Posterior vena cava (tissue), 2 donors: ENCODE data around the gene RRP1B. TPM values are rescaled to one million over a fixed set of nuclear protein-coding genes. Genes with fewer than 3 reads are reported as not detected.
"Not testable (repeated sequence)": the region's sequence is repeated elsewhere in the genome, so short reads cannot be mapped to it uniquely, and the experiment has no call there.

Source experiments
- DNase-seq: peaks from one replicate; pipeline ENCODE4 v3.0.0-alpha.2; 2020; ENCODE audit warnings: low spot score
- intact Hi-C, 2 donors: fragments of 100-400 bp; cut with DNase I; formaldehyde crosslinking; loops; one replicate each; pipeline versions ENCODE4 v1.14.1 to v1.14.2; 2022 to 2023
- long read RNA-seq, 2 donors: library from polyadenylated mRNA; unstranded; transcript quantifications; one replicate each; pipeline ENCODE4 v2.0.0, GENCODE V29; 2020 to 2021
- total RNA-seq, 2 donors: library from RNA; stranded (reverse); fragmentation: NEBNext Ultra II Directional; extraction: Animal tissue kit (Norgen Biotek cat#: 25700); gene quantifications; one replicate each; pipeline ENCODE4 v1.2.1, GENCODE V29; 2021
- donor health status: DM: yes; HTN: yes; CAD: no.
- donor health status: DM: yes; HTN: yes; CAD: no.

Gene RRP1B
- total RNA-seq, result 10 to 100 TPM; 14.6 to 15.2 TPM
- long read RNA-seq, donor 1, partial matches to known transcripts, result 5 of 7 reads
- long read RNA-seq, donor 1, other reads (novel, unspliced or antisense), result 2 of 7 reads
- long read RNA-seq, donor 2, partial matches to known transcripts, result 0 of 7 reads
- long read RNA-seq, donor 2, other reads (novel, unspliced or antisense), result 7 of 7 reads

GRCh38 chr21:43659136-43660000, at the start of gene RRP1B, which contains the start of gene HSF2BP:
Gene RRP1B (plus strand): TSS chr21:43659560. CDS start chr21:43659665, 105 bp downstream.
Gene HSF2BP (minus strand): TSS chr21:43659488. CDS start chr21:43658096, 1,392 bp downstream.
- intact Hi-C loops, result no loop called here
- DNase-seq, result peak; percentile 95

GRCh38 chr21:43611598-43612369, 47.6 kb upstream of the RRP1B start:
- intact Hi-C loops, result no loop called here
- DNase-seq, result peak; percentile 89

GRCh38 chr21:43613755-43614638, 45.4 kb upstream of the RRP1B start:
- no peak for DNase-seq
- intact Hi-C loops, result no loop called here

DNA sequence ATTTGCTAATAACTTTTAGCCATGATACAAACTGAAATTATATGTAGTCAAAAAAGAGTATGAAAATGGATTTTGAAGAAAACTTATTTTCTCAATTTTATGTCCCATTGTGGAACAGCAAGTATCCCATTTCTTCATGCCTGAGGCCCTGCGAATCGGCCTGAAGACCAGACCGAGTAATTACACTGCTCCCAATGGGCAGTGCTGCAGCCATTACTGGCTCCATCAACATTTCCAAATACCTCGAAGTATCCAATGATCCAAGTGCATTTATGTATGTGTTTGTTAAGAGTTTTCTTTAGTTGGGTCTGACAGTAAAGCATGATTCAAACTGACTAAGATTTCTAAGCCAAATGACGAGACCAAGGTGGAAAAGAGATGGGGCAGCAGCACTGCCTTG, 44.5 kb upstream of the RRP1B start:
- intact Hi-C loops, result no loop called here
- DNase-seq, result no peak

- DNase-seq, intact Hi-C loops: not testable (repeated sequence)
Measured at GRCh38 chr21:43616861-43617260, 42.5 kb upstream of the RRP1B start.

GRCh38 chr21:43618940-43619339, 40.4 kb upstream of the RRP1B start:
- intact Hi-C loops, result no loop called here
- no peak for DNase-seq

GRCh38 chr21:43619344-43619743, 40.0 kb upstream of the RRP1B start:
- intact Hi-C loops, result no loop called here
- DNase-seq, result no peak

- intact Hi-C loops, result no loop called here
- DNase-seq, result no peak
Measured at GRCh38 chr21:43619856-43620255, 39.5 kb upstream of the RRP1B start.

GRCh38 chr21:43622796-43623195, 36.6 kb upstream of the RRP1B start:
- intact Hi-C loops, result no loop called here
- DNase-seq, result no peak

- intact Hi-C loops, result no loop called here
- no peak for DNase-seq
Measured at GRCh38 chr21:43623588-43623987, 35.8 kb upstream of the RRP1B start.

- intact Hi-C loops, result no loop called here
Measured at GRCh38 chr21:43624339-43624738, 35.0 kb upstream of the RRP1B start.

GRCh38 chr21:43626390-43626789, 33.0 kb upstream of the RRP1B start:
- DNase-seq, result no peak
- intact Hi-C loops, result no loop called here

More at GRCh38 chr21:43624339-43624738, 35.0 kb upstream of the RRP1B start:
- DNase-seq, result no peak

- no peak for DNase-seq
- intact Hi-C loops, result no loop called here
Measured at GRCh38 chr21:43627527-43627926, 31.8 kb upstream of the RRP1B start.

- no peak for DNase-seq
- intact Hi-C loops, result no loop called here
Measured at GRCh38 chr21:43631411-43632107, 27.8 kb upstream of the RRP1B start.

- DNase-seq, result no peak
Measured at GRCh38 chr21:43632373-43632905, 26.9 kb upstream of the RRP1B start.

DNA sequence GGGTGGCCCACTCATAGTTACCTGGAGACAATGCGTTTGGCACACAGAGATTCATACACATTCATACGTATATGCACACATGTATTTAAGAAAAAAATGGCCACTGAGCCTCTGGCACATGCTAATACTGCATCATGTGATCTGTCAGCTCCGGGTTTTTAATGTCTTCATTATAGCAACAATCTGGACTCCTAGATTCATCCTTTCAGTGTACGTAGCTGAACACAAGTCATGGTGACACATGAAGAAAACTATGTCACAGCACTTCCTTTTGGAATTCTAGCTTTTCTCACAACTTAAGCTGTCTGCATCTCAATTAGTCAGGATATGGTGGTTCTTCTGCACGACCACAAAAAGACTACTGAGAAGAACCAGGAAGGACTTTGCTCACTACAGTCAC, 24.7 kb upstream of the RRP1B start:
- DNase-seq, result no peak
- intact Hi-C loops, result no loop called here

More at GRCh38 chr21:43632373-43632905, 26.9 kb upstream of the RRP1B start:
- intact Hi-C loops, result no loop called here

DNA sequence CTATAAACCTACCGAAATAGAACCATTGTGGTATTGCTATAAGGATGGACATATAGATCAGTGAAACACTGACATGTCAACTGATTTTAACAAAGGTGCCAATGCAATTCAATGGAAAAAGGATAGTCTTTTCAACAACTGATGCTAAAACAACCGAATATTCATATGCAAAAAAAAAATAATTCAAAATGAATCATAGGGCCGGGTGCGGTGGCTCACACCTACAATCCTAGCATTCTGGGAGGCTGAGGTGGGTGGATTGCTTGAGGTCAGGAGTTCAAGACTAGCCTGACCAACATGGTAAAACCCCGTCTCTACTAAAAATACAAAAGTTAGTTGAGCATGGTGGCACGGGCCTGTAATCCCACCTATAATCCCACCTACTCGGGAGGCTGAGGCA, 23.9 kb upstream of the RRP1B start:
- DNase-seq, result no peak
- intact Hi-C loops, result no loop called here

GRCh38 chr21:43637530-43638158, 21.7 kb upstream of the RRP1B start:
- DNase-seq, result no peak
- intact Hi-C loops, result no loop called here
